GM21529 (cell line): Measurements from ENCODE around the gene COL19A1.
"Not testable (repeated sequence)": the region's sequence is repeated elsewhere in the genome, so short reads cannot be mapped to it uniquely, and the experiment has no call there.

ENCODE experiments used
- ATAC-seq: cut with Tn5 transposase; IDR thresholded peaks from one replicate; pipeline ENCODE4 v1.9.1; 2021; ENCODE audit not compliant: unreplicated experiment

The COL19A1 gene

DNA sequence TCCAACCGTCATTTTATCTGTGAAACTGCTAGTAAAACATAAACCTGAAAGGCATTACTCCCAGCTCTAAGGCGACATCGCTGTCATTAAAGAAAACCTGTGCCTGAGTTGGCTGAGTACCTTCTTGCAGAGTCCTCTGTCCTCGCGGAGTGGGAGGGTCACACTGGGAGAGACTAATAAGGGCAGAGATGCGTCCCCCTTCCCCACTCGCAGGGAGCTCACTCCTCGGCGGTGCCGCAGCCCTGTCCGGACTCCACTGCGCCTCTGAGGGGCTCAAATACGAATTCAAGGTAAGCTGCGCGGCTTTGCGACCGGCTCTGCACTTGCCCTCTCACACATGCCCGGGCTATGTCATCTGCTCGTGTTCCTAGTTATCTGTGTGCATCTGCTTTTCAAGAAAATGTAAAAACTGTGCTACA is at the start of gene COL19A1:
COL19A1 (plus strand) TSS at position 206 of the 419 bp plus-strand sequence. CDS start 13,012 bp downstream, outside the sequence.
- peak; percentile 44 for ATAC-seq

DNA sequence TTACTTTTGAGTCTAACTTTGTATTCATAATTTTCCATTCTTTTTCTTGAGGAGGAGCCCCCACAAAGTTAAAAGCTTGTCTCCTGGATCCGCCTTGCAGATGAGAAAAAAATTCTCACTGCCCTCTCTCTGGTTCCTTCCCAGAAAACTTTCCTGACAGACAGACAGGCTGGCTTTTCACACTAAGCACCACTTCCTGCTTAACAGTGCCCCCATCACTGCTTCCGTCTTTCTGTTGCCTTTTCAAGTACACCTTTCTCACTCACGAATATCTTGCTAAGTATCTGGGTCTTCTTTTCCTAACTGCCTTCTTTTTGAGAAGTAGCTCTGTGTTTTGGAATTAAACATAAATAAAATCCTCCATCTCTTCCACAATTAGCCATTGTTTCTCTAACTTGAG is 49.8 kb upstream of the COL19A1 start:
- peak; percentile 42 for ATAC-seq

DNA sequence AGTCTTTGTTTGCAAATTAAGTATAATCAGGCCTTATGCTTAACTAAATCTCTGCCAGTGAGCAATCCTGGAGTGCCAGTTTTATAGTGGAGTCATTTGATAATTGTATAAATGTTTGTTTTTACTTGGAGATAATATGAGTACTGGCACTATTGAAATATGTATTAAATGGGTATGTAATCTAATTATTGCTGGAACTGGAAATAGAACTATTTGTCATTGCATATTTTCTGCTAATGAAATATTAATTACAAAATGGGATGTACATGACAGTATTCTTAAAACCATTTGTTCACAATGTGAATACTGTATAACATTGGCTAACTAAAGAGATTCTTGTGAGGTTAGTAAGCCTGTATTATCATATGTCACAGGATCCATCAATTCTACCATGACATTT is 49.0 kb upstream of the COL19A1 start:
- no peak for ATAC-seq

DNA sequence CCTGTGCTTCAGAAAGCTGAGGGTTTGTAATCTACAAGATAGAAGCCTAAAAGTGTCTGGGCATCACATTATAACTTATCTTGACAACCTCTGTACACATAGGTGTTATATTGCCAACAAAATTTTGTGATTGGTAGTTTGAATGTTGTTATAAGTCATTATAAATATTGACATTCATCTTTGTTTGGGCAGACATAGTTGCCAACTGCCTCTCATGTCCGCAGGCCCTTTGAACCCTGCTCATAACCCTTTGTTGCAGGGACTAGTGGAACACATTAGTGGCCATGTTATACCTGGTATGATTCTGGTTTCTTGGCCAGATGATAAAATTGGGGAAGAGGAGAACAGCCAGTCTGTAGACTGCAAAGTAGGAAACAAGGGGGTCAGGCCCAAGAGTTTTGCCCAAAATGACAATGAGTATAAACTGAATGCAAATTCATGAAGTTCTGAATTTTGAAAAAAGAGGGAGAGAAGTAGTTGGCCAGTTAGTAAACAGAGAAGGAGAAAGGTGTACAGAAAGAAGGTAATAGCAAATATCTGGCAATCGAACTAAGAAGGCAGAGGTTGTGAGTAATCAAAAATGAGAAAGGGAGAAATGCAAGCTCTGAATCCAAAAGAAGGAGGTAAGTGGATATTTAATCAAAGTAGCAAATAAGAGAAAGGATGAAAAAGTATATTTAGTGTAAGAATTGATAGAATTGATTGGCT is 48.0 kb upstream of the COL19A1 start:
- no peak for ATAC-seq

DNA sequence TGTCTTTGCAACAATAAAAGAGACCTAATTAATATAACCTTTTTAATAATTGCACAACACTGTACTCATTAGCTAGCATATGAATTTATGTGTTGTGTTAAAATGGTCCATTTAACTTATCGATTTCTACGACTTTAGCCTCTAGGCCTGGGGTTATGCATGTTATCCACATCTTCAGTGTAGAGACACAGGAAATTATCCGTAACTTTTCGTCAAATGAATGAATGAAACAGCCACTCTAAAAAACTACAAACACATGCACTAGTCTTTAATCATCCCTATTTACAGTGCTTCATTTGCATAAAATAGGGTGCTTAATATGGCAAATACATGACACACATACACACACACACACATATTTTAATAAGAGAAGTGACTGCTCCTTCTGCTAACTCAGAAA is 47.2 kb upstream of the COL19A1 start:
- ATAC-seq = no peak

DNA sequence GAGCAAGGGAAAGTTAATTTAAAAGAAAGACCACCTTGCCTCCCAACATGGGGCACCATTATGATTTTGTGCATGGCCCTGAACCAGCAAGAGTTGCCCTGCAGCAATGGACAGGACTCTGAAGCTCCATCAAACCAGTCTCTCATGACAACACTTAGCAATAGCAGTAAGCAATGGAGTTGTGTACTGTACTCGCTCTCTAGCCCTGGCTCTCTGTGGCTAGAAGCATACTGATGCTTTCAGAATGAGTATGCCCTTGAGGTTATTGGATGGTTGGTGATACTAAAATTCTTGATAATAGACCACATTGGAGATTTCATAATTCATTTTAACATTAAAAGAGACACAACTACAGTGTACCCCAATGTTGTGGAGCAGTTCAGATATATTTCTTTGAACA is 46.3 kb upstream of the COL19A1 start:
- ATAC-seq = no peak

DNA sequence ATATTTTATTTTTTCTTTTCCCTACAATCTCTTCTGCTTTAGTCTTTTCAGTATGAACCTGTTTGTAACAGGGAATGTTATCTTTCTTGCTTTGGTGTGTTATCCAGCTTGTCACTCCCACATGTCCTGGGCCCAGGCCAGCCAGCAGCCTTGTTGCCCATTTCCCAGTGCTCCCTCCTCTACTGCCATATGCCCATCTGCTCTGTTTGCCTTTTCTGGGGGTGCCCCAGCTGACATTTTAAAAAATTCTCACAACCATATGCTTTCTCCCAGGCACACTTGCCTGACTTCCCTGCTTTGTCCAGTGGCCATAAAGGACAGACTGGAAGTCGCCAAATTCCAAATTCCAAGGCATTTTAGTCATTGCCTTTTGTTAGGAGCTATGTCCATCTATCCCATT is 45.9 kb upstream of the COL19A1 start:
- ATAC-seq = no peak

DNA sequence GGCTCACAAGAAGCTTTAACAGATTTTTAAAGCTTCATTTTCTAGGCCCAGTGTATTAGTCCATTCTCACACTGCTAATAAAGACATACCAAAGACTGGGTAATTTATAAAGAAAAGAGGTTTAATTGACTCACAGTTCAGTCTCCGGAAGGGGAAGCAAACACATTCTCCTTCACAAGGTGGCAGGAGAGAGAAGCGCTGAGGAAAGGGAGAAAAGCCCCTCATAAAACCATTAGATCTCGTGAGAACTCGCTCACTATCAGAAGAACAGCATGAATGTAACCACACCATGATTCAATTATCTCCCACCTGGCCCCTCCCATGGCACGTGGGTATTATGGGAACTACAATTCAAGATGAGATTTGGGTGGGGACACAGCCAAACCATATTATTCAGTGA is 42.0 kb upstream of the COL19A1 start:
- ATAC-seq = not testable (repeated sequence)

DNA sequence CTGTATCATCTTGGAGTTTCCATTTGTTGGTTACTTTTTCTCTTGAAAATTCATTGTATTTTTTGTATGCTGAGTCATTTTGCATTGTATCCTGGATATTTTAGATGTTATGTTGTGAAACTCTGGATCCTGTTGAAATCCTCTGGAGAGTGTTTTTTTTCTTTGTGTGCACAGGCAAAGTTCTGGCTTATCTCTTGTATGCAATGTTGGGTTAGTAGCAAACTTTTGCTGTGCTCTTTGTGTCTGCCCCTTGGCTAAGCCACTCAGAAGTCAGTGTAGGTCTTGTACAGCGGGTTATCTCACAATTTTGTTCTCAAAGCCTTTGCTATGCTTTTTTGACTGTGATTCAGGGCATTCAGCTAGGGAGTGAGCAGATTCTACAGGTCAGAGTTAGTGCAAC is 40.5 kb upstream of the COL19A1 start:
- ATAC-seq = no peak

DNA sequence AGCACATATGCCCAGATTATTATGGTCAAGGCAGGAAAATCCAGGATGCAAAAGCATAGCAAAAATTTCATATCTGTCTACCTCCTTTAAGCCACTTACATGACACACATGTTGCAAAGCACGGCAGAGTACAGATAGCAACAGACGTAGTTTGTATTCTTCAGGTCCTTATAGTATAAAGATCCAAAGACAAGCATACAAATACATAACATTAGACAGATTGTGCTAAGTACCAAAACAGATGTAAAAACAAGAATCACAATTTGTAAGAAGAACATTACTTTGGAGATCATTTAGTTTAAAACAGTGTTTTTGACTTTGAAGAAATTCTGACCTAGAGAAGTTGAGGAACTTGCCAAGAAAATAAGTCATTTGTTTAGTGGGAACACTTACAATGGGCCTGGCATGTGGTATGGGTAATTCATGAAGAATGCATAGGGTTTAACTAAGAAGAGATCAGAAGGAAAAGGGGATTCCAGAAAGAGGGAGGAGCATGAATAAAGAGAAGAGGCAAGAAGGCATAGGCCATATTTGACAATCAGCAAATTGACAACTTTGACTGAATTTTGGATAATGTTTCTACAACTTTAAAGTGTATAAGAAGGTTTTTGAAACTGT is 39.0 kb upstream of the COL19A1 start:
- ATAC-seq = no peak

DNA sequence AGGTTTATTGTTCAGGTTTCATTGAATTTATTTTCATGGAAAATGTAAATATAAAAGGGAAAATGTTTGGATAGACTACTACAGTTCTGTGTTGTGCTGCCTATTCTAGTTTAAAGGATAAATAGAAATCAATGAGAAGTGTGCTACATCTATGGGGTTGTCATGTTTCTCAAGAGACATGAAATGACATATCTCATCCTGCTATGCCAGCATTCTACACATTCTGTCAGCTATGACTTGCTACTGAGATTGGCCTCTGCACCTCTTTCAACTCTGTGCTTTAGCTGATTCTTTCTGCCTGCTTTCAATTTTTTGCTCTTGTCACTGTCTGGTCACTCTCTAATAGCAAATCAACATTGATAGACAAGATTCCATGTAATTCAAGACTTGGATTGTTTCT is 33.8 kb upstream of the COL19A1 start:
- no peak for ATAC-seq

DNA sequence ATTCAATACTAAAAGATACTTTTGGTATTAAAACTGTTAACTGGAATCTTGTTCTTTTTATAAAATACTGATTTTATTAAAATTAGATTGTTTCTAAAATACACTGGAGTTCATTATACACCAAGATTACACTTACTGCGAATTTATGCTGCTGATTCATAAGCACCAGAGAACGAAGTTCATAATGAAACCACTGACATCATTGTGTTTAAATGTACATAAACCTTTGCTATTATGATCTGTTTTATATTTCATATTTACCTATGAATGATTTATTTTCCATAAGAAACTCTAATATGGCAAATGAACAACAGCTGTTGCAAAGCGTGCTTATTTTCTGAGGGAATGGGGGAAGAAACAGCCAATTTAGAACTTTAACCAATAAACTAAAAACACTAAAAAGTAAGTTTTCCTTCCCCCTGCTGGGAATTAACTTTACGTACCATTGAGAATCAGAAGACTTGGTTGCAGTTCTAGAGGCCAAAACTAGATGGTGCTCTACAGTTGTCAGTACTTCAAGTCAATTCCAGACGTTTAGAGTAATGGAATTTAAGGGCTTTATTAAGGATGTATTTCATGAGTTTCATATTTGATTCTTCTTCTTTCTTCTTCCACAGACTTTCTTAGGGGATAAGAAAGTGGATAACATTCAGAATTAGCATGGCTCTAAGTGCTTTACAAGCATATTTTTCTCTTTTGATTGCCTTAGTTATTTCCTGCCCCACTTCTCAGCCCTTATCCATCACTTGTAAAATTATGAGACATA is 30.8 kb upstream of the COL19A1 start:
- ATAC-seq = peak; percentile 93

DNA sequence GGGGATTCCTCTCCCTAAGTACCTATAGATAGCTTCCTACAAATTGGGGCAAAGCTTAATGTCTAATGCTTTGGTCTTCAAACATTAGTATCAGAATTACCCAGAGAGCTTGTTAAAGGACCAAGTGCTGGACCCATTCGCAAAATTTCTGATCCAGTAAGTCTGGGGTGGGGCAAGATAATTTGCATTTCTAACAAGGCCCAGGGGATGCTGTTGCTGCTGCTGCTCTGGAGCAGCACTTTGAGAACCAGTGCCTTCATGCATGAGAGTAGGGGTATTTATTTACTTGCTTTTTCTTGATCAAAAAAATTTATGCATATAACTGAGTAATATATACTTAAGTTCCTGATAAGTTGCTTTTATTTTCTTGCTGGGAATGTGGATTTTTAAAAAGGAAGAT is 24.5 kb upstream of the COL19A1 start:
- no peak for ATAC-seq

DNA sequence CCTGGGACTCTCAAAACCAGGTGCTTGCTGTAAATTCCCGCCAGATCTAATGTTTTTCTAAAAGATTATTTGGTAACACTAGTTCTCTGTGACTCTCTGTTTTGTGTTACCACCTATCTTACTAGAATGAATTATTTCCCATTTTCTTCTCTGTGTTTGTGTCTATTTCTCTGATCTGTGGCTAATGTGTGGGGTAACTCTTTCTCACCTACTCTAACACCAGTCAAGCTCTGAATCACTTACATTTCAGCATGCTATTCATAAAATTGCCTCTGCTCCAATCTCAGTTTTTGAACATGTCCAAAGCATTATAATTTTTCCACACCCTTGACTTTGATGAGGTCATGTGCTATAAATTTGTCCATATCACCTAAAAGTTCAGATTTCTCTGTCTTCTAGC is 23.2 kb upstream of the COL19A1 start:
- ATAC-seq = no peak

DNA sequence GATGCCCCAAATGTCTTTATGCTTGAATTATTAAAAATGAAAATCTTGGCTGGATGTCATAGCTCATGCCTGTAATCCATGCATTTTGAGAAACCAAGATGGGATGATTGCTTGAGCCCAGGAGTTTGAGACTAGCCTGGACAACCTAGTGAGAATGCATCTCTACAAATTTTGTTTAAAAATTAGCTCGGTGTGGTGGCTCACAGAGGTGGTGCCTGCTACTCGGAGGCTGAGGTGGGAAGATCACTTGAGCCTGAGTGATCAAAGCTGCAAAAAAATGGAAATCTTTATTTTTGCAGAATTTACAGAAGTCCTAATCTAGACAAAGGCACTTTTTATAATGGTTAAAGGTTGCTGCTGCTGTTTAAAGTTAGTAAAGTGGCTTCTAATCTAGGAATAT is 20.0 kb upstream of the COL19A1 start:
- no peak for ATAC-seq

DNA sequence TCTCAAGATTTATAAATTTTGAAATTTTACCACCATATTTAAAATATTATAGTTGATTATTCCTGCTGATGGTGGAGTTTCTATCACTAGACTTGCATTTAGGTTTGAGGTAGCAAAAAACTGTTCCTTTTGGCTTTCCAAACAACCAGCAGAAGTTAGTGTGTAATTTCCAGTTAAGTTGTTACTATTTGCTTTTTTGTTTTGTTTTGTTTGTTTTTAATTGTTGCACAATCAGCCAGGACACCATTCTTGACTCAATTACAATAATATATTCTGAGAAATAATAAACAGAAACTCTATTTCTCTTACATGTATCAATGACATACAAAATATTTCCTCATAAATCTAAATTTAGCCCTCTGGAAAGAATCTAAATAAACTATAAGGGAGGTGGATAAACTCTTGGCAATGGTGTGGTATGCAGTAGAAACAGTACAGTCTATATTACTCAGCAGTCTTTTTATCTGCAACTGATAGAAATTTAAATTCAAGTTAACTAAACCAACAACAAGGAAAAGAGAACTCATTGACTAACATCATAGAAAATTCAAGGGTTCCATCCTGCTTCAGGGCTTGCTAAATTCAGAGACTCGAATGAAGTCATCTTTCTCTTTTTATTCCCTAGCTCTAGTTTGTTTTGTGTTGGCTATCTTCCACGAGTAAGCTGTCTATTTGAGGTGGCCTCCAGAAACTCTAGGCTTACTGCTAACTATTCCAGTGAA is 19.4 kb upstream of the COL19A1 start:
- no peak for ATAC-seq

DNA sequence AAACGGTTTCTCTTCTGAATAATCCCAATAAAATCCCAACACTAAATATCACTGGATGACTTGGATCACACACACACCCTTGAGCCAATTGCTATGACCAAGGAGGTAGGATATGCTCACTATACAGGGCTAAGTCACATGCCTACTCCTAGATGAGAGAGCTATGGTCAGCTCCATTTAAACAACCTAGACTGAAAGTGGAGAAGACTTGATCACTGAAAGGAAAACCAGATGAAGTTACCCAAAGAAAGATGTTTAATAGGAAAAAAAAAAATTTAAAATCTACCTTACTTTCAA is 18.9 kb upstream of the COL19A1 start:
- ATAC-seq = no peak

DNA sequence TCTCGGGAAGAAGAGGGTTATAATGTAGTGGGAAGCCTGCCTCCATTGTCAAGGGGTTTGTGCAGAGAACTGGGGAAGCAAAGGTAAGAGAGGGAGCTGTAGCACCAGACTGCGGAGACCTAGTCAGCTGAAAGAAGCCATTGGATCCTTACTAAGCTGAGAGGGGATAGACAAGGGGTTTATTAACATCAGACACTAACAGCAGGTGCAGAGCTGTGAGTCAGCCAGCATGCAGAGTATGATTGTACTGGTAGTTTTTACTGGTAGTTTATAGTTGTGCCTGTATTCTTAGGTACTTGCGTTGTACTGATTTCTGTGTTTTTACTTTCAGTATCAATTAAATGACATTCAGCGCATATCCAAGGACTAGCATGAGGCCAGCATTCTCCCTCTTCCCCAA is 17.8 kb upstream of the COL19A1 start:
- no peak for ATAC-seq

DNA sequence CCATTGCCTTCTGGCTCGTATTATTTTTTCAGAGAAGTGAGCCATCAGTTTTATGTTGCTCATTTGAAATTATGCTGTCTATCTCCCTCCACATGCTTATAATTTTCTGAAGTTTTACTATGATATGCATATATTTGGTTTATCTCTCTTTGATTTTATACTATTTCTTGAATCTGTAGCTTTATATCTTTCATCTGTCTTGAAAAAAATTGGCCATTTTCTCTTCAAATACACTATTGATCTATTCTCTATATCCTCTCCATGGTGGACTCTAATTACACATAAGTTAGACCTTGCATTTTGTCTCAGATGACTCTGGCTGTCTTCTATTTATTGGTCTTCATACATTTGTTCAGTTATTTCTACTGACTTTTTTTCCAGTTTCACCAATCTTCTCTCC is 13.7 kb upstream of the COL19A1 start:
- no peak for ATAC-seq

DNA sequence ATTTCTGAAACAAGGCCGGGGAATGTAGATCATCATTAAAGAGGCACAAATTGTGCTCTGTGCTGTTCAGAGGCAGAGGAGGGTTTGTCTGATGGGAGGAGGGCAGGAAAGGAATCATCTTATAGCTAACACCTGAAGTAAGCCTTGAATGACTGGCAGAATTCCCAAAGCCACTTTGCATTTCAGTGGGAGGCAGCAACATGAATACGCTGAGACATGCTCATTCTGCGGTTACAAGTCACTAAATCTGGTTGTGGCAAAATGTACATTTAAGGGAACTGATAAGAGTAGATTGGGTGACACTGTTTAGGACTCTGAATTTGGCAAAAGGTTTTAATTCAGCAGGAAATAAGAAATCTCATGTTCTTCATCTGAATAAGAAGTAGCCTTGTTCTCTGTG is 4.4 kb upstream of the COL19A1 start:
- ATAC-seq = no peak

DNA sequence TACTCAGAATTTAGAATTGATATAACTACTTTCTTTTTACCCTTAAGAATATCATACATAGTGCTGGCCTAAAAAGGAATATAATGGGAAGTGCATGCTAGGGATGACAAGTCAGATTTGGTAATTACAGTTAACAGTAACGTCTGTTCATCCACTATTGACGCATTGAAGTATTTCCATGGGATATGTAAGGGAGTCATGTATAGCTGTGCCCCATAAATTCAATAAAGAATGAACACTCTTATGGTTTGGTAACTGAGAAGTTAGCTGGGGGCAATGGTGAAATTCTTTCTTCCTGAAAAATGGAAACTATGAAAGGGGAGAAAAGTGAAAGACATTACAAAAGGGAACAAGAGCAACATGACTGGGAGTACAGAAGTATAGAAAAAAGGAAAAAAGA is 2.6 kb upstream of the COL19A1 start:
- no peak for ATAC-seq

DNA sequence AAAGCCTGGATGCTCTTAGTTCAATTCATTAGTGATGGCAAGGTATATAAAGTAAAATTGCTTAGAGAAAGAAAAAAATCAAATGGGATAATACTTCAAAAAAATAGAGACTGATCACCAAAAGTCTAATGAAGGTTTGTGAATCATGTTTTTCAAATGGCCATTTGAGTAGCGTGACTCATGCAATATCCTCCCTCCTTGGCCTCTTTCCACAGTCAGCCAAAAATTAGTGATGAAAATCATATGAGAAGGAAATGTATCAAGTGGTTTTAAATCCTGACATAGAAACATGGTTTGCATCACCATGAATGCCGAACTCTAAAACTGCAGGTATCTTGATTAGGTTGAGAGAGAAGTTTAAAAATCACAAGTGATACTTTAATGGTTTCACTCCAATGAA is 1.2 kb upstream of the COL19A1 start:
- ATAC-seq = no peak
